ENCODE results near the gene DPH3. TPM values are rescaled to one million over a fixed set of nuclear protein-coding genes. Genes with fewer than 3 reads are reported as not detected.

DPH3 gene
- total and polyA plus RNA-seq, 9 of the 15 experiments (the other 6 are each of a cell fraction or from before 2014, with no cell fraction given): 15.9 to 131 (median 38.7) TPM

GRCh38 chr3:16301507-16301906 is 36.8 kb upstream of the DPH3 start (continued):
- no peak for TF ChIP-seq ARID3B (CRISPR knock-in tag; IDR thresholded peaks at IDR 0.05; ENCODE audit: borderline replicate concordance)
- TF ChIP-seq MLX (CRISPR knock-in tag; conservative IDR thresholded peaks at IDR 0.05): no peak
- no peak for TF ChIP-seq ZNF449 (CRISPR knock-in tag; IDR thresholded peaks at IDR 0.05)
- TF ChIP-seq ZSCAN29 (IDR thresholded peaks at IDR 0.05): no peak
- TF ChIP-seq NCOA4 (IDR thresholded peaks at IDR 0.05; ENCODE audit: partially characterized antibody): no peak
- TF ChIP-seq ZNF76 (CRISPR knock-in tag; IDR thresholded peaks at IDR 0.05; ENCODE audit: borderline replicate concordance): no peak
- TF ChIP-seq ZBTB17 (CRISPR knock-in tag; IDR thresholded peaks at IDR 0.05): no peak
- TF ChIP-seq ASH1L (IDR thresholded peaks at IDR 0.05; ENCODE audit: borderline replicate concordance, low read depth, partially characterized antibody): no peak
- no peak for TF ChIP-seq ZBTB34 (CRISPR knock-in tag; IDR thresholded peaks at IDR 0.05)
- TF ChIP-seq HES1 (IDR thresholded peaks at IDR 0.05; ENCODE audit: low read depth): no peak
- no peak for TF ChIP-seq ZNF140 (CRISPR knock-in tag; IDR thresholded peaks at IDR 0.05)

Data from K562 (cell line).